ENCODE data around the gene SLC26A2. TPM values are rescaled to one million over a fixed set of nuclear protein-coding genes. Genes with fewer than 3 reads are reported as not detected.

The SLC26A2 gene
- total RNA-seq, 5 donors from 2014 or later (not counting 1 experiment from before 2014, with no cell fraction given), result 5.2 to 11.0 (median 10.0) TPM

GRCh38 chr5:149930749-149931574 is 29.6 kb upstream of the SLC26A2 start:
- Mint-ChIP-seq H3K36me3 (no peaks in the 10 kb centered on the region), H3K27ac (no peak overlapping the region), H3K4me1 (no peaks in the 10 kb centered on the region), H3K4me3 (no peak overlapping the region), H3K9me3 (no peaks in the 10 kb centered on the region), H3K27me3 (peaks cover 19 to 23% of the 10 kb centered on the region in 2 donors)
- DNase-seq (no peak), ATAC-seq (replicated peaks in 1 of 4) (no peak)
- Histone ChIP-seq H3K9me3 (no peaks in the 10 kb centered on the region), H3K4me1 (ENCODE audit: control insufficient read depth in 1 of 2, extremely low read depth in 1 of 2, insufficient read depth in 2 of 2, low read length in 2 of 2) (no peaks in the 10 kb centered on the region), H3K4me3 (ENCODE audit: control insufficient read depth in 1 of 2, extremely low read depth in 1 of 2, low read length in 1 of 2) (no peak overlapping the region), H3K27me3 (replicated peaks in 1 of 2; ENCODE audit: control insufficient read depth in 2 of 2, extremely low read depth in 1 of 2, insufficient read depth in 2 of 2, low read length in 1 of 2) (peaks cover 2 to 3% of the 10 kb centered on the region in 2 experiments), H3K36me3 (ENCODE audit: control insufficient read depth in 2 of 2, extremely low read depth in 1 of 2, insufficient read depth in 1 of 2, low read length in 1 of 2) (no peaks in the 10 kb centered on the region), H3K27ac (ENCODE audit: low read length) (no peak overlapping the region)
- WGBS (ENCODE audit: insufficient coverage), result 48% methylated on average over 2 of the region's 7 CpGs
- CTCF ChIA-PET, result no interaction called here
- POLR2A ChIA-PET, result no interaction called here

GRCh38 chr5:149931992-149932436 is 28.5 kb upstream of the SLC26A2 start:
- Histone ChIP-seq H3K9me3 (no peaks in the 10 kb centered on the region), H3K4me1 (ENCODE audit: control insufficient read depth in 1 of 2, extremely low read depth in 1 of 2, insufficient read depth in 2 of 2, low read length in 2 of 2) (no peaks in the 10 kb centered on the region), H3K27me3 (replicated peaks in 1 of 2; ENCODE audit: control insufficient read depth in 2 of 2, extremely low read depth in 1 of 2, insufficient read depth in 2 of 2, low read length in 1 of 2) (peaks cover 2 to 3% of the 10 kb centered on the region in 2 experiments), H3K27ac (ENCODE audit: low read length) (no peak overlapping the region), H3K4me3 (ENCODE audit: control insufficient read depth in 1 of 2, extremely low read depth in 1 of 2, low read length in 1 of 2) (no peak overlapping the region), H3K36me3 (ENCODE audit: control insufficient read depth in 2 of 2, extremely low read depth in 1 of 2, insufficient read depth in 1 of 2, low read length in 1 of 2) (no peaks in the 10 kb centered on the region)
- Mint-ChIP-seq H3K36me3 (no peaks in the 10 kb centered on the region), H3K9me3 (no peaks in the 10 kb centered on the region), H3K27ac (no peak overlapping the region), H3K4me3 (no peak overlapping the region), H3K4me1 (no peaks in the 10 kb centered on the region), H3K27me3 (peaks cover 20 to 26% of the 10 kb centered on the region in 2 donors)
- WGBS (ENCODE audit: insufficient coverage), result 100% methylated on average over 6 of the region's 14 CpGs
- POLR2A ChIA-PET, result no interaction called here
- DNase-seq (no peak), ATAC-seq (replicated peaks in 1 of 4) (no peak)
- CTCF ChIA-PET, result no interaction called here

DNA sequence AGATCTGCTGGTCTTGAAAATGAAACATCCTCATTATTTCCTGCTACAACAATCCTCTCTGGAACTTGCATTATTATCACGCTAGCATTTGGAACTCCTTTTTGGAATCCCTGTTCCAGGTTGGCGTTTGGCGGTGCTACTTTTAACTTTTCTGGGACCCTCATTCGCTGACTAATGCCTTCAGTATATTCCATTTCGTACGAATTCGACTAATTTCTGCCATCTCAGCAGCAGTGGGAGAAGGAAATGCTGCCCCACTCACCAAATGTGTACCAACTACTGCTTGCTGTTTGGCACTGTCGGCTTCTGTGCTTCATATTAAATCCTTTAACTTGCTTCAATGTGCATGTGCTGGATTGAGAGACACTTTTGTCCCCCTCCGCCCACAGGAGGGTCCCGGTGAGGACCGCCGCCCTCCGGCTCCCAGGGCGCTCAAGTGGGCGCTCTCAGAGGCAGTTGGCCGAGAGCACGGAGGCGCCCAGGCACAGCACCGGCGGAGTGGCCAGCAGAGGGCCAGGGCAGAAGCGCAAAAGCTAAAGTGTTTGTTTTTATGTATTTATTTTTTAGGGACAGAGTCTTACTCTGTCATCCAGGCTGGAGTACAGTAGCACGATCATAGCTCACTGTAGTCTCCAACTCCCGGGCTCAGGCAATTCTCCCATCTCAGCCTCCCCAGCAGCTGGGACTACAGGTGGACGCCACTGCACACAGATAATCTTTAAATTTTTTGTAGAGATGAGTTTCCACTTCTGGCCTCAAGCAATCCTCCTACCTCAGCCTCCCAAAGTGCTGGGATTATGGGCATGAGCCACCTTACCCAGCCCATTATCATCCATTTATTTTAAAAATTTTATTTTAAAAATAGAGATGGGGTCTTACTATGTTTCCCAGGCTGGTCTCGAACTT is 27.9 kb upstream of the SLC26A2 start:
- no peaks in the 10 kb centered on the region for H3K9me3 ChIP-seq
- Mint-ChIP-seq H3K27me3 (peaks cover 20 to 27% of the 10 kb centered on the region in 2 donors), H3K36me3 (no peaks in the 10 kb centered on the region), H3K4me3 (no peak overlapping the region), H3K9me3 (no peaks in the 10 kb centered on the region), H3K4me1 (no peaks in the 10 kb centered on the region), H3K27ac (no peak overlapping the region)
- WGBS (ENCODE audit: insufficient coverage), result 76% methylated on average over 21 of the region's 25 CpGs
- ATAC-seq (replicated peaks in 1 of 4) (no peak), DNase-seq (no peak)
- H3K4me3 ChIP-seq (ENCODE audit: control insufficient read depth in 1 of 2, extremely low read depth in 1 of 2, low read length in 1 of 2), result no peak overlapping the region
- H3K27ac ChIP-seq (ENCODE audit: low read length), result no peak overlapping the region
- H3K4me1 ChIP-seq (ENCODE audit: control insufficient read depth in 1 of 2, extremely low read depth in 1 of 2, insufficient read depth in 2 of 2, low read length in 2 of 2), result no peaks in the 10 kb centered on the region
- no peaks in the 10 kb centered on the region for H3K36me3 ChIP-seq (ENCODE audit: control insufficient read depth in 2 of 2, extremely low read depth in 1 of 2, insufficient read depth in 1 of 2, low read length in 1 of 2)
- H3K27me3 ChIP-seq (replicated peaks in 1 of 2; ENCODE audit: control insufficient read depth in 2 of 2, extremely low read depth in 1 of 2, insufficient read depth in 2 of 2, low read length in 1 of 2), result peaks cover 2 to 3% of the 10 kb centered on the region in 2 experiments
- POLR2A ChIA-PET, result no interaction called here
- CTCF ChIA-PET, result interaction anchor here in 1 of 2 donors (1.3 kb wide), 1 partner anchor 25 kb away, joined by 3 read pairs; no protein-coding TSS in a partner anchor

DNA sequence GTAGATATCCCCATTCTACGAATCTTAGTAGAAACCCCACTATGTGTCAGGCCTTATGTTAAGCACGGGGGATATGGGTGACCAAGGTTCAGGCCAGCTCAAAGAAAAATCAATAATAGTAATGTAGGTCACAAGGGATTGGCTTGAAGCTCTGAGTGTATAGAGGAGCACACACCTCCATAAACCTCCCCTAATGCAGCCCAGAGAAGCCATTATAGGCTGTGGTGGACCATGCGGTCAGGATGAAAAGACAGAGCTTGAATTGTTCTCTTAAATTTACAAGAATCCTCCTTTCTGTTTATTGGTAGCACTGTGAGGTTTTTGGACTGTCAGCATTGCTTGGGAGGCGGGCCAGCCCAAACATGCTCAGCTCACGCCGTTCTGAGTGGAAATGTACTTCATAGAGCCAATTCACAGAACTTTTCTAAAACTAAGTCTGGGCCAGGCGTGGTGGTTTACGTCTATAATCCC is 25.1 kb upstream of the SLC26A2 start:
- ATAC-seq (replicated peaks in 1 of 4) (no peak), DNase-seq (no peak)
- Histone ChIP-seq H3K4me1 (ENCODE audit: control insufficient read depth in 1 of 2, extremely low read depth in 1 of 2, insufficient read depth in 2 of 2, low read length in 2 of 2) (no peaks in the 10 kb centered on the region), H3K27me3 (replicated peaks in 1 of 2; ENCODE audit: control insufficient read depth in 2 of 2, extremely low read depth in 1 of 2, insufficient read depth in 2 of 2, low read length in 1 of 2) (peaks cover under 1 to 2% of the 10 kb centered on the region in 2 experiments), H3K27ac (ENCODE audit: low read length) (no peak overlapping the region), H3K9me3 (no peaks in the 10 kb centered on the region), H3K4me3 (ENCODE audit: control insufficient read depth in 1 of 2, extremely low read depth in 1 of 2, low read length in 1 of 2) (no peak overlapping the region), H3K36me3 (ENCODE audit: control insufficient read depth in 2 of 2, extremely low read depth in 1 of 2, insufficient read depth in 1 of 2, low read length in 1 of 2) (no peaks in the 10 kb centered on the region)
- peaks cover 17 to 22% of the 10 kb centered on the region in 2 donors for H3K27me3 Mint-ChIP-seq
- H3K9me3 Mint-ChIP-seq, result no peaks in the 10 kb centered on the region
- H3K4me1 Mint-ChIP-seq, result no peaks in the 10 kb centered on the region
- no peak overlapping the region for H3K4me3 Mint-ChIP-seq
- WGBS (ENCODE audit: insufficient coverage), result no CpG with 5 or more reads among the region's 8 CpGs
- CTCF ChIA-PET, result no interaction called here
- POLR2A ChIA-PET, result no interaction called here
- no peaks in the 10 kb centered on the region for H3K36me3 Mint-ChIP-seq
- no peak overlapping the region for H3K27ac Mint-ChIP-seq

DNA sequence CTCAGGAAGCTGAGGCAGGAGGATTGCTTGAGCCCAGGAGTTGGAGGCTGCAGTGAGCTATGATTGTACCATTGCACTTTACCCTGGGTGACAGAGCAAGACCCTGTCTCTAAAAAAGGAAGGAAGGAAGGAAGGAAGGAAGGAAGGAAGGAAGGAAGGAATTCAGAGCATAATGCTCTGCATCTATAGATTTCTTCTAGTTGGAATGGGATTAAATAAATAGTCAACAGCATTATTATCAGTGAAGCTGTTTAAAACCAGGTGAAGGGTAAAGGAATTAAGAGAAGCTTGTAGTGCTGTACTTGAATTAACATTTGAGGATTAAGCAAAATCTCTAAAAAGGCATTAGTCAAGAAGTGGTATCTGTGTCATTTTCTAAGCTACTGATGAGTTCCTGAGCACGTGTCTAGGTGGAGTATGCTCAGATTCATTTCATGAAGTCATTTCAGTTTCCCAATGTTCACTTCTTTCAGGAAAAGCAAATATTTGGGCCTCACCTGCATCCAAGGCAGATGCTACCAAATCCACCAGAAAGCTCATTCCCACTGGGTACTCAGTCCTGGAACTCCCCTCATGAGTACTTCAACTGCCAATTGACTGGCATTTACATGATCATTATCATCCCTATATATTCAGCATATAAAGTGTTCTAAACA is 24.4 kb upstream of the SLC26A2 start:
- no CpG with 5 or more reads among the region's 1 CpG for WGBS (ENCODE audit: insufficient coverage)
- H3K36me3 Mint-ChIP-seq, result no peaks in the 10 kb centered on the region
- ChIA-PET POLR2A (no interaction called here), CTCF (interaction anchor here (0.6 to 0.7 kb wide), 3 partner anchors 25 to 331 kb away, joined by 3 to 4 read pairs (median 3); no protein-coding TSS in a partner anchor)
- no peak overlapping the region for H3K4me3 Mint-ChIP-seq
- H3K27ac Mint-ChIP-seq, result no peak overlapping the region
- Histone ChIP-seq H3K27me3 (replicated peaks in 1 of 2; ENCODE audit: control insufficient read depth in 2 of 2, extremely low read depth in 1 of 2, insufficient read depth in 2 of 2, low read length in 1 of 2) (peaks cover 0 to 2% of the 10 kb centered on the region in 2 experiments), H3K36me3 (ENCODE audit: control insufficient read depth in 2 of 2, extremely low read depth in 1 of 2, insufficient read depth in 1 of 2, low read length in 1 of 2) (no peaks in the 10 kb centered on the region), H3K4me3 (ENCODE audit: control insufficient read depth in 1 of 2, extremely low read depth in 1 of 2, low read length in 1 of 2) (no peak overlapping the region), H3K9me3 (no peaks in the 10 kb centered on the region), H3K4me1 (ENCODE audit: control insufficient read depth in 1 of 2, extremely low read depth in 1 of 2, insufficient read depth in 2 of 2, low read length in 2 of 2) (no peaks in the 10 kb centered on the region), H3K27ac (ENCODE audit: low read length) (no peak overlapping the region)
- ATAC-seq (replicated peaks in 1 of 4) (no peak), DNase-seq (no peak)
- no peaks in the 10 kb centered on the region for H3K4me1 Mint-ChIP-seq
- H3K27me3 Mint-ChIP-seq, result peaks cover 13 to 16% of the 10 kb centered on the region in 2 donors
- H3K9me3 Mint-ChIP-seq, result no peaks in the 10 kb centered on the region

GRCh38 chr5:149936700-149937091 is 23.9 kb upstream of the SLC26A2 start:
- WGBS (ENCODE audit: insufficient coverage), result no CpG with 5 or more reads among the region's 3 CpGs
- POLR2A ChIA-PET, result no interaction called here
- CTCF ChIA-PET, result interaction anchor here (0.6 to 0.7 kb wide), 3 partner anchors 25 to 331 kb away, joined by 3 to 4 read pairs (median 3); no protein-coding TSS in a partner anchor

More at GRCh38 chr5:149936700-149937091, 23.9 kb upstream of the SLC26A2 start:
- no peaks in the 10 kb centered on the region for H3K36me3 ChIP-seq (ENCODE audit: control insufficient read depth in 2 of 2, extremely low read depth in 1 of 2, insufficient read depth in 1 of 2, low read length in 1 of 2)
- H3K27me3 ChIP-seq (replicated peaks in 1 of 2; ENCODE audit: control insufficient read depth in 2 of 2, extremely low read depth in 1 of 2, insufficient read depth in 2 of 2, low read length in 1 of 2), result peaks cover 0 to 2% of the 10 kb centered on the region in 2 experiments
- no peaks in the 10 kb centered on the region for H3K36me3 Mint-ChIP-seq
- H3K4me3 Mint-ChIP-seq, result no peak overlapping the region
- no peak overlapping the region for H3K4me3 ChIP-seq (ENCODE audit: control insufficient read depth in 1 of 2, extremely low read depth in 1 of 2, low read length in 1 of 2)
- no peaks in the 10 kb centered on the region for H3K9me3 Mint-ChIP-seq
- H3K27ac ChIP-seq (ENCODE audit: low read length), result no peak overlapping the region
- no peak overlapping the region for H3K27ac Mint-ChIP-seq
- H3K27me3 Mint-ChIP-seq, result peaks cover 11 to 14% of the 10 kb centered on the region in 2 donors
- H3K4me1 Mint-ChIP-seq, result no peaks in the 10 kb centered on the region
- DNase-seq (no peak), ATAC-seq (replicated peaks in 1 of 4) (no peak)
- H3K4me1 ChIP-seq (ENCODE audit: control insufficient read depth in 1 of 2, extremely low read depth in 1 of 2, insufficient read depth in 2 of 2, low read length in 2 of 2), result no peaks in the 10 kb centered on the region
- H3K9me3 ChIP-seq, result no peaks in the 10 kb centered on the region
